Measurements from ENCODE around the gene CTDNEP1.

The CTDNEP1 gene

DNA sequence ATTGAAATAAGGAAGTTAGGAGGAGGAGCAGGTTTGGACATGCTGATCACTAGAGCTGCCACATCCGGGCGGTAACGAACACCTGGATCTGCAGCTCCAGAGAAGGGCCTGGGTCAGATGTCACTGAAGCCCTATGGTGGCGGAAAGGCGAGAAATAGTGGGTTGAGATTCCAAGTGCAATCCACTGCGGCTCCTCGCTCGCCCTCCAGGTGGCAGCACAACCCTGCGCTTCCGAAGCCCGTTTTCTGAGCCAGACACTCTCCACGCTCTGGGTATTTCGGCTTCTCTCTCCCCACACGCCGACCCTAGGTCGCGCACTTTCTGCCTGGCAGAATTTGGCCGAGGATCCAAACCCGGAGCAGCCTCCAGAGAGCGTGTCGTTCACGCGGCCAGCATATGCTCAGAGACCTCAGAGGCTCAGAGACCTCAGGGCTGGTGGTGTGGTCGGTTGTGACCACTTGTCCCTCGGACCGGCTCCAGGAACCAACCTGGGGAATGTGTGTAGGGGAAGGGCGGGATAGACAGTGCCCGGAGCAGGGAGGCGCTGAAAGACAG is 29.1 kb upstream of the CTDNEP1 start:
- DNase-seq (ENCODE audit: low spot score), result peak; percentile 89

DNA sequence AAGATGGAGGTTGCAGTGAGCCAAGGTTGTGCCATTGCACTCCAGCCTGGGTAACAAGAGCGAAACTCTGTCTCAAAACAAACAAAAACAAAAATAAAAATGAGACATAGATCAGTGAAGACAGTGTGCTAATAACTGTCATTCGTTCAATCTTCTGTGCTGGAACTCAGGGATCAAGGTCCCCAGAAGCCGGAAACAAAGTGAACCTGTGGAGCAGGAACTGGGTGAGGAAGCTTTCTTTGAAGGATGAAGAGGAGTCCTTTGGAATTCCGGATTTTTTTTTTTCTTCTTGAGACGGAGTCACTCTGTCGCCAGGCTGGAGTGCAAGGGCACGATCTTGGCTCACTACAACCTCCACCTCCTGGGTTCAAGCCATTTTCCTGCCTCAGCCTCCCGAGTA is 27.9 kb upstream of the CTDNEP1 start:
- DNase-seq (ENCODE audit: low spot score), result no peak

DNA sequence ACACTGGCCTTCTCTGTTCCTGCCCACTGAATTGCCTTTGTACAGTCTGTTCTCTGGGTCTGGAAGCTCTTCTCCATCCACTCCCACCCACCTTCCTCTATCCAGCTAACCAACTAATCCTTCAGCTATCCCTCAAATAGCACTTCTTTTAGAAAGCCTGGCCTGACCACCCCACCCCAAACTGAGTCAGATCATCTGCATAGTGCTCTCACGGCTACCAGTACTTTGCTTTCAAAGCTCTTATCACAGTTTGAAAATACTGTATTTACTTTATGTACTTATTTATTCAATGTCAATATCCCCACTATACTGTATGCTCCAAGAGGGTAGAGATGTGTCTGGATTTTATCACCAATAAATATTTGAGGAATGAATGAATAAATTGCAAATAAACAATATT is 15.2 kb upstream of the CTDNEP1 start:
- DNase-seq (ENCODE audit: low spot score), result no peak

DNA sequence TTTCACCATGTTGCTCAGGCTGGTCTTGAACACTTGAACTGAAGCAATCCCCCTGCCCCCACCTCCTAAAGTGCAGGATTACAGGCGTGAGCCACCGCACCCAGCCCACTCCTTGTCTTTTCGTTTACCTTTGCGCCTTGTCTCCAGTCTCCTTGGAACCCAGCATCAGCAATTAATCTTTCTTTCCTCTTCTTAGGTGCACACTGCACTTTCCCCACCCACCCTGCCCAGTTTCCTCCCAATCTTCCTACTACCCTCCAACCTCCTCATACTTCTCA is 12.2 kb upstream of the CTDNEP1 start:
- DNase-seq (ENCODE audit: low spot score), result no peak

DNA sequence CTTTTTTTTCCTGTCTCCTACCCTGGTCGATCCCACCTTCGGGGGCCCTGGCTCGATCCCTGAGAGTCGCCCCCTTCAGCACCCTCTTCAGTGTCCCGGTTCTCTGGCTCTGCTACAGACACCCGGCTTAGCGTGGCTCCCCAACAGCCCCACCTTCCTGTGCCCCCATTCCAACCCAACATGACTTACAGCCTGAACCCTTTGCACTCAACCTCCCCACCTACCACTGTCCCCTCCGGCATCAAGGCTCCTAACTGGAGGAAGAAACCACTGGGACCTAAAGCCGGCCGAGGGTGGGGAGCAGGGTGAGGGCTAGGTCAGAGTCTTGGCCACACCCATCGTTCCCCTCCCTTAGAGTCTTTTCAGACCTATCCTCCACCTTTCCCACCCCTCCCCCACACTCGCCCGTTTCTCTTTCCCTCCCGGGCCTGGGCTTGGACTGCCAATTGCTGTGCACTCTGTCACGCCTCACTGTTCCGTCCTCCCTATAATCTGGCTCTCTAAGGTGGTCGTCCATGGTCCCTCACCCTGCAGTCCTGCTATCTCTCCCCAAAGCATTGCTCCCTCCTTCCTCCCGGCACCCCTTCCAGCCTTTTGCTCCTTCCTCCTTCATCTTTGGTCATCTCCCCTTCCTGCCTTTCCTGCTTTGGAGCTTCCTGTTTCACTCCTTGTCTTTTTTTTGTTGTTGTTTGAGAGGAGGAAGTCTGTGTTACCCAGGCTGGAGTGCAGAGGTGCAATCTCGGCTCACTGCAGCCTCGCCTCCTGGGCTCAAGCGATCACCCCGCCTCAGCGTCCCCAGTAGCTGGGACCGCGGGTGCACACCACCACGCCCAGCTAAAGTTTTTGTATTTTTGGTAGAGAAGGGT is 11.6 kb upstream of the CTDNEP1 start:
- no peak for DNase-seq (ENCODE audit: low spot score)

DNA sequence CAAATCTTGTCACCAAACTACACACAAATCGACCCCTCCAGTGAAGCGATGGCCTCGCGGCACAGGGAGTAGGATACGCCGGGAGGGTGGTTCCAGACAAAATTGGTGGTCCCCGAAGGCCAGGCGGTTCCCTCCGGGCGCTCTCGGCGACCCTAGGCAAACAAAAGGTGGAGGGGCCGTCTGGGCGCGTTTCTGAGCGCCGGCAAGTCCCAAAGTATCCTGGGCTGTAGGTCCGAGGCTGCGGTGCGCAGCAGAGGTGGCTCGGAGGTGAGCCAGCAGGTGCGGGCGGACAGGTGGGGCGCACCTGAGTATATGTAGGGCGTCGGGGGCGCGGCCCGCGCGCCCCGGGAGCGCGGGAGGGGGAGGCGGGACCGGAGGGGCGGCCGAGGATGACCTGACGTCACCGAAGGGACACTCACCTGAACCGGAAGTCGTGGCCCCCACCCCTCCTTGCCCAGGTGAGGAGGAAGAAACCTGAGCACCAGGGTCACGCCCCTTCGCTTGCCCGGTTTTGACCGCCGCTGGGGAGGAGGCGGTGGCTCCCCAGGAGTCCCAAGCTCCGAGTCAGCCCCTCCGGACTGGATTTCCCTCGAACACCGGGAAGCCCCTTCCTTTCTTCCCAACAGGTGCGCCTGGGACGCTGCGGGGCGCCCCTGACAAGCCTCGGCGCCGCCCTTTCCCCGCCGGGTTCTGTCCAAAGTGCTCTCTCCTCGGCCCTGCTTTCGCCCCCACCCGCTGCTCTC is 10.8 kb upstream of the CTDNEP1 start, which contains the start of gene CLDN7:
Gene CLDN7 (minus strand): TSS at position 287 of the 743 bp plus-strand sequence. CDS start 435 bp downstream, outside the sequence.
- DNase-seq (ENCODE audit: low spot score), result no peak

DNA sequence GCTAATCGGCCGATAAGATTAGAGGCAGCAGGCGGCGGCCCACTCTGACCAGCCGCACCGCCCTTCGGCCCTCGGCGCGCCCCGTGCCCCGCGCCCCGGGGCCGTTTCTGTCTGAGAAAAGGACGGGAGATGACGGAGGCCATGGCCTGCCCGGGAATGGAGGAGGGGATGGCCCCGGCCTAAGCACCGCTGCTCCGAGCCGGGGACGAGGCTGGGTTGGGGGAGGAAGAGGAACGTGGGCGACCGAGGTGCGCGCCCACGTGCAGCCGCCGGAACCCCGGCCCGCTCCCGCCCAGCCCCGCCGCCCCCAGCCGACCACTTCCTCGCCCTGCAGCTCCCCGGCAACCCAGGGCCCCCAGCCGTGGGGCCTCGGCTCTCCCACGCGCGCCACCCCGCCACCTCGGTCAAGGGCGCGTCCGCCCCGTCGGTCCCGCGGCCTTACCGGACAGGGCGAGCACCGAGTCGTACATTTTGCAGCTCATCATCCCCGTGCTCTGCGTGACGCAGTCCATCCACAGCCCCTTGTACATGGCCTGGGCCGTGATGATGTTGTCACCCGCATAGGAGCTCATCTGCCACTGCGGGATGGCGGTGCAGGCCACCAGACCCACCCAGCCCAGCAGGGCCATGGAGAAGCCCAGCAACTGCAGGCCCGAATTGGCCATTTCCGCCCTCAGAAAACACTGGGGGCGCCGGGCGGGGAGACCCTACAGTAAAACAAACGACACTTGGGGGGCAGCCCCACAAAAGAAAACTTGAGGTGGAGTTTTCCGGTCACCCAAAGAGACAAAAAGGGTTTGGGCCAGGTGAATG is 10.1 kb upstream of the CTDNEP1 start:
- no peak for DNase-seq (ENCODE audit: low spot score)

DNA sequence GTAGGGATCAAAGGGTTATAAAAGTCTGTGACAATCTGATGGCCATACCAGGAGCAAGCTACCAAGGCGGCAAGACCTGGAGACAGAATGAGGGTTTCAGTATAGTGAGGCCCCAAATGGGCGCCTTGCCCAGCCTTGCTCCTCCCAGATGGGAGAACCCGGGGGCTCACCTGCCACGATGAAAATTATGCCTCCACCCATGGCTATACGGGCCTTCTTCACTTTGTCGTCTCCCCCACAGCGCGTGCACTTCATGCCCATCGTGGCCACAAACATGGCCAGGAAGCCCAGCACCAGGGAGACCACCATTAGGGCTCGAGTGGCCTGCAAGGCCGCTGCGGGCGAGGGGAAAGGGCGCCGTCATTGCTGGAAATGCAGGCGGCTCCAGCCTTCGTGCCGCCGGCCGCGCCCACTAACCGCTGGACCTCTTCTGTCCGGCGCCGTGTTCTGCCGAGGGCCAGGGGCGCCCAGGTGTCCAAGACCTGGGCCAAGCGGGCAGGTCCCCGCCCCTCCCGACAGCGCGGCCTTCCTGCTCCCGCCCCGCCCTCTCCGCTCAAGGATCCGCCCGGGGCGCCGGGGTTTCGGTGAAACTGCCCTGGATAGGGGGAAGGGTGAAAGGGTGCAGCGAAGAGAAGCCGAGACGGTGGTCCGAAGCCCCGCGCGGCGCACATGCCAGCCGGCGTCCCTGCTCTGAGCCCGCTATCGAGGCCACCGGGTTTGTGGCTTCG is 9.3 kb upstream of the CTDNEP1 start:
- DNase-seq (ENCODE audit: low spot score), result peak; percentile 25

DNA sequence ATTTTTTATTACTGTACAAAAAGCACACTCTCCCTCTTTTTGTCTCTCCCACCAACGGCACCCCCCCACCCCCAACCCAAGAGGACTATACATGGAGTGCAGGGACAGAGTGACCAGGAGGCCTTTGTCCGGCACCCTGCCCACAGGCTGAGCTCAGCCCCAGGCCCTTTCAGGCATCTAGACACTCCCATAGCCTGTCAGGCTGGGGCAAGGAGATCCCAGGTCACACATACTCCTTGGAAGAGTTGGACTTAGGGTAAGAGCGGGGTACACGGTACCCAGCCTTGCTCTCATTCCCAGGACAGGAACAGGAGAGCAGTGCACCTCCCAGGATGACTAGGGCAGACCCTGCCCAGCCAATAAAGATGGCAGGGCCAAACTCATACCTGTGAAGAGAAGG is 8.6 kb upstream of the CTDNEP1 start:
- no peak for DNase-seq (ENCODE audit: low spot score)

DNA sequence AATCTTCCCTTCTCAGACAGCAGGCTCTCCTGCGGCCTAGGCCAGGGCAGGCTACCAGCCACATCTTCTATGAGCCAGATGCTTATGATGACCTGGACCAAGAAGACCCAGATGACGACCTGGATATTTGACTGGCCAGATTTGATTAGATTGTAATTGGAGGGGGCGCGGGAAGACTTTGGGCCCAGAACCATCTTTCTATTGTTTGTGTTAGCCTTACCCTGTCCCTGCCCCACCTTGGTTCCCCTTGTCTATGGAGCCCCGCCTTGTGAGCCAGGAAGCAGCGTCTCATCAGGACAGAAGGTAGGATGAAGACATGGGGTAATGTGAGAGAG is 8.0 kb upstream of the CTDNEP1 start:
- DNase-seq (ENCODE audit: low spot score), result no peak

DNA sequence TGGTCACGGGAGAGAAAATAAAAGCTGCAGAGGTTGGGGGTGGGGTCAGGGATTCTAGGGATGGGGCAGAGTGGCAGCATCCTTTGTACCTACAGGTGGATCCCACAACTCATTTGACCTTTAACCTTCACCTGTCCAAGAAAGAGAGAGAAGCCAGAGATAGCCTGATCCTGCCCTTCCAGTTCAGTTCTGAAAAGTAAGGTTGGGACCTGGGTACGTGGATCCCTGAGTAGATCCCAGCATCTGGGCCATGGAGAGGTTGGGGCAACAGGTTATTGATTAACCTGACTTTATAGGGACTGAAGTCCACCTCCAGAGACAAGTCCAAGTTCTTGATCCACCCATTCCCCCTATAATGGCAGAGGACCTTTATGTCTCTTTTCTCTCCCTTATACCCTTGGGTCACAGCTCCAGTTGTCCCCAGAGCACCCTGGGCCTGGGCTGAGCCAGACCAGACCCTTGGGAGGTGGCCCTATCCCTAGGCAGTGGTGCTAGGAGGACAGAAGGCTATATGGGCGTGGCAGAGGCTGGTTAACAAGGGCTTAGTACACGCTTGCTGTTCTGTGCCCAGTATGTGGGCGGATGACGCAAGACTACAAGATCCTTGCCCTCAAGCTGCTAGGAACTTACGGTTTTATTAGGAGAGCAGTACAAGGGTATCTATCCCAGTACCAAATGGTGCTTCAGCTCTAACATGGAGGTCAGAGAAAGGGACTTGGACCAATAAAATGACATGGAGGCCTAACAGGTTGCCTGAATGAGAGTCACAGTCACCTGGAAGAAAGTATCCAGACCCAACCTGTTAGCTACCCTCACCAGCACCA is 7.4 kb upstream of the CTDNEP1 start:
- DNase-seq (ENCODE audit: low spot score), result no peak

DNA sequence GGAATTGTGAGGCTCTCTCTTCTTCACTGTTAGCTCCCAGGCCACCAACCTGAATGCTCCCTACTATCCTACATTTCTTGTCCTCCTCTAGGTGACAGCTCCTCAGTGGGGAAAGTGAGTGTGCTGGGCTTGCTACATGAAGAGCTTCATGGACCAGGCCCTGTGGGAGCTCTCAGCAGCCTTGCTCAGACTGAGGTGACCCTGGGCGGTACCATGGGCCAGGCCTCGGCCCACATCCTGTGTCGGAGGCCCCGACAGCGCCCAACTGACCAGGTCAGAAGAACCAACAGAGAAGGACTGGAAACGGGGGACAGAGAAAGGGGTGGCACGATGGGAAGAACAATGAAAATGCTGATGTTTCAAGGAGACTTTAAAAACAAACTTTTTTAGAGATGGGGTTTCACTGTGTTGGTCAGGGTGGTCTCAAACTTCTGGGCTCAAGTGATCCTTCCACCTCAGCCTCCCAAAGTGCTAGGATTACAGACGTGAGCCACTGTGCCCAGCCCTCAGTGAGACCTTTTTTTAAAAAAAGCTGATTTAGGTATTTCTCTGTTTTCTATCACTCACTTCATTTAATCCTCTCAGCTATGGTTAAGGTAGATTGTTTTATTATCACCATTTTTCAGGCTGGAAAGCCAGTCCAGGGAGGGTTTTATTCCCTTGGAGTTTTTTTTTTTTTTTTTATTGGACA is 5.4 kb upstream of the CTDNEP1 start:
- DNase-seq (ENCODE audit: low spot score), result no peak

DNA sequence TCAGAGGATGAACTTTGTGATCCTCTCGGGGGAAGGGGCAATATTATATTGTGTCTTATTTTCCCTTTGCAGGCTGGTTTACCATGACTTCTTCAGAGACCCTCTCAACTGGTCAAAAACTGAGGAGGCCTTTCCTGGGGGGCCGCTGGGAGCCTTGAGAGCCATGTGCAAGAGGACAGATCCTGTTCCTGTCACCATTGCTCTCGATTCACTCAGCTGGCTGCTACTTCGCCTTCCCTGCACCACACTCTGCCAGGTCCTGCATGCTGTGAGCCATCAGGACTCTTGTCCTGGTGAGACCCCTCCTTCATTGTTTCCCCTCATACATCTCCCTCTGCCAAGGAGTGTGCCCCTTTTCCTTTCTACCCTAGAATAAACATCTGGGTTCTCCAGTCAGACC is 3.0 kb upstream of the CTDNEP1 start:
- no peak for DNase-seq (ENCODE audit: low spot score)

DNA sequence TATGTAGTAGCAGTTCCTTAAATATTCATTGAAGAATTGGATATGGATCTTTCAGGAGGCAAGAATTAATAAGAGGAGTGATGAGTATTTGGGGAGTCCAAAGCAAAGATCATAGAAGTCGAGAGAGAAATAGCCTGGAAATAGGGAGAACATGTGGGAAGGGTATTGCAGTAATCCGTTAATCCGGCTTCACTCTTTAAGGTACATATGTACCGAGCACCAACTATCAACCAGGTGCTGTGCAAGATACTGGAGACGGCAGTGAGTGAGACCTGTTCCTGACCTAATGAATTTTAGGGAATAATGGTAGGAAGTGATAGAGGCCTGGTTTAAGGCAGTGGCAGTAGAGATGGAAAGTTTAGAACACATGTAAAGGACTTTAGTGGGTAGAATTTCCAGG is 1.5 kb upstream of the CTDNEP1 start:
- DNase-seq (ENCODE audit: low spot score), result no peak

DNA sequence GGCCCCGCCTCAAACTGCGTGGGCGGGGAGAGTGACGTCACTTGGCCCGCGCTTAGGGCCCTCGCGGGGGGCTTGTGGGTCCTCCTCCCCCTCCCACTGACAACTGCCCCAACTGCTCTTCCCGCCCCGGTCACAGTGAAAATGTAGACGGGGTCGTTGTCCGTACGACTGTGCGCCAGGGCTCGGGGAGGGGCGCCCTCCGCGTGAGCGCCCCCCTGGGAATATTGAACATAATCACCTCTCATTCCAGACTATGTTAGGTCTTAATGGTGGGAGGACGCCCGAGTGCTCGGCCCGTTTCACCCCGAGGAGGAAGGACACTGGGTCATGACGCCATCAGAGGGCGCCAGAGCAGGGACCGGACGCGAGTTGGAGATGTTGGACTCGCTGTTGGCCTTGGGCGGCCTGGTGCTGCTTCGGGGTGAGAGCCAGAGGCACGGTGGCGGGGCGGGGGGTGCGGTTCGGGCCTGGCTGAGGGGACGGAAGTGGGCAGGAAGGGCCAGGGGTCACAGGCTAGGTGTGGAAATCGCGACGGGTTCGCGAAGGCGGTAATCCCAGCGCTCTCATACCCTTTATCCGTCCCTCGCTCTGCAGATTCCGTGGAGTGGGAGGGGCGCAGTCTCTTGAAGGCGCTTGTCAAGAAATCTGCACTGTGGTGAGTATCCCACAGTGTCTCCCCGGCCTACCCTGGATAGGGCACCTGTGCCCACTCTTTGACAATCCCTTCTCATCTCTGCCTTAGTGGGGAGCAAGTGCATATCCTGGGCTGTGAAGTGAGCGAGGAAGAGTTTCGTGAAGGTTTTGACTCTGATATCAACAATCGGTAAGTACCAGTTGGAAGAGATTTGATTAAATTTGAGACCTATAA is 876 bp upstream of the CTDNEP1 start, which contains the start of gene ELP5:
Gene ELP5 (plus strand): TSS at position 40 of the 868 bp plus-strand sequence. CDS start 336 bp downstream, at position 376.
- peak; percentile 95 for DNase-seq (ENCODE audit: low spot score)

DNA sequence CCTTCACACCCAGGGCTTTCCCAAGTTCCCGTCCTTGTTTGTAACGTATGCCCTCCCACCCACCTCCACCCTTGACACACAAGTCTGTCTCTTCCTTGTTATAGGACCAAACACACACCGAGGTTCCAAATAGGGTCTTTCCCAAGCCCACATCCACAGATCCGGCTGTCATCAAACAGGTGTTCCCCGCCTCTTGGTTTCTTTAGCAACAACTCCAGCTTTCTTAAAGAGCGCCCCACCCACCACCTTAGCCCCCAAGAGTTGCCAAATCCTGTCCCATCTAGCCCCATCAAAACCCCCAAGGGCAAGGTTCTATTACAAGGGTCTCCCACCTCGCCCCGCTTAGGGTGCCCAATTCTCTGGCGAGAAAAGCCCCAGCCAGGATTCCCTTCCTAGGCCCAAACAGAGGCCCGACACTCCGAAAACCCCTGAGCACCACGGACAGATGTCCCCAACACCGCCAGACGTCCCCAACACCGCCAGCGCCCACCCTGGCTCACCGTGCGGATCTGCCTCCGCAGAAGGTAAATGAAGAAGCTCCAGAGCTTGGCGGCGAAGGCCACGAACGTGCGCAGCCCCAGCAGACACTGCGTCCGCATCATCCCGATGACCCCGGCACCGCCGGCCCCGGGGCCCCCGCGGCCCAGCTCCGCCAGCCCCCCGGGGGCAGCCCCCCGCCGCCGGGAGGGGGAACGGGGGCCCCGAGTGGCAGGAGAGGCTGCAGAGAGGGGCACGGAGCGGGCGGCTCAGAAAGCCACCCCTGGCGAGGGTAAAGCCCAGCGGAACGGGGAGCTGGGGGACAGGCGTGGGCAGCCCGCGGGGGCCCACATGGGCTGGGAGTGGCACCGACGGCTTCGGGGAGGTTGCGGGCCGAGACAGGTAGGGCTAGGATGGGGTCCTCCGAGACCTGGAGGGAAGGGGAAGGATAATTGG is 573 bp downstream of the CTDNEP1 start:
- DNase-seq (ENCODE audit: low spot score), result peak; percentile 52

DNA sequence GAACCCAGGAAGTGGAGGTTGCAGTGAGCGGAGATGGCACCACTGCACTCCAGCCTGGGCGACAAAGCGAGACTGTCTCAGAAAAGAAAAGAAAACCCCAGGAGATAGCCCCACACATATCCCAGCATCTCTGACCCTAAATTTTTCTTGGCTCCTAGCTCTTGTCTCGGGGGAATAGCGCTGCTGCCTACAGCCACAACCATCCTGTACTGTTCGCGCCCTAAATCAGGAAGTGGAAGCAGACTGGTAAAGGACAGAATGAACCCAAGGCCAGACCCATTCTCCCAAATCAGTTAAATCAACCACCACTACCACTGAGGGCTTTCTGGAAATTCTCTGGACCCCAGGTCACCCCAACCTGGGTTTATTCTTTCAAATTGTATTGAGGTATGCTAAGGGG is 1.7 kb downstream of the CTDNEP1 start:
- DNase-seq (ENCODE audit: low spot score), result no peak

DNA sequence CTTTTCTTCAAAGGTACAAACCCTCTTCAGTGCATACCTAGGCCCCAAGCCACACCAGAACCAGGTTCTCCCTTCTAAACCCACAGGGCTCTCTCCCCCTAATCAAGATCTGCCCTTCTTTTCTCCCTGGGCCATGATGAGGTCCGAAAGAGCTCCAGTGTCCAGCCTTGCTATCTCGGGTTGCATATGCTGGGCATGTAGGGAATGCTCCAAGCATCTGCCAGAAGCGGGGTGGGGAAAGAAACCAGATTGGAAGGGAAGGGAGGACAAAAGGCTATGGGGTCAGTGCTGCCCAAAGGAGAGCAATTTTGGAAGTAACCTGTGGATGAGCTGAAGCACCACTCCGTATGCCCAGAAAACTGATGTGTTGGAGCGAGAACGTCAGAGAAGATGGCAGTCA is 2.3 kb downstream of the CTDNEP1 start:
- DNase-seq (ENCODE audit: low spot score), result no peak

Measured in hematopoietic multipotent progenitor cell treated with erythropoietin and hydrocortisone succinate and interleukin-3 and kit ligand, for 17 days (in vitro differentiated cells).